Vagina (tissue), 2 donors: ENCODE measurements around the gene OSTN. TPM values are rescaled to one million over a fixed set of nuclear protein-coding genes. Genes with fewer than 3 reads are reported as not detected.
"Not testable (repeated sequence)": the region's sequence is repeated elsewhere in the genome, so short reads cannot be mapped to it uniquely, and the experiment has no call there.

Experiments
- DNase-seq, 2 donors: peaks; one replicate each; pipeline ENCODE4 v3.0.0-alpha.2; 2017; ENCODE audit errors: extremely low spot score in 2 of 2
- H3K27ac ChIP-seq: fragments of 200-600 bp; sonication (generic); one replicate; pipeline ENCODE4 v1.5.1; 2019
- H3K27me3 ChIP-seq: fragments of 200-600 bp; sonication (generic); one replicate; pipeline ENCODE4 v1.5.1; 2019
- H3K36me3 ChIP-seq, 2 donors: fragments of 200-600 bp; sonication (generic); one replicate each; pipeline ENCODE4 v1.5.1; 2017 to 2019
- H3K4me1 ChIP-seq: fragments of 200-600 bp; sonication (generic); one replicate; pipeline ENCODE4 v1.5.1; 2019
- H3K4me3 ChIP-seq, 2 donors: fragments of 200-600 bp; sonication (generic); 1 replicate in 1 of 2; 2 replicates in 1 of 2; pipeline ENCODE4 v1.5.1; 2016 to 2019
- H3K9me3 ChIP-seq: fragments of 200-600 bp; sonication (generic); one replicate; pipeline ENCODE4 v1.5.1; 2019
- POLR2A ChIP-seq, 2 donors: fragments of 450-650 bp; IDR thresholded peaks; one replicate each; pipeline ENCODE4 v1.6.1; 2017; ENCODE audit warnings: antibody characterized with exemption in 2 of 2, mild to moderate bottlenecking in 2 of 2, moderate library complexity in 2 of 2
- POLR2AphosphoS5 ChIP-seq, 2 donors: sonication (generic); formaldehyde crosslinking; IDR thresholded peaks; one replicate each; pipeline ENCODE4 v1.9.0; 2017; ENCODE audit warnings: antibody characterized with exemption in 2 of 2, mild to moderate bottlenecking in 2 of 2, low read depth in 1 of 2; ENCODE audit not compliant: insufficient read depth in 1 of 2
- intact Hi-C: fragments of 100-400 bp; cut with DNase I; formaldehyde crosslinking; loops from one replicate; pipeline ENCODE4 v1.15.1; 2023
- total RNA-seq: library from RNA; depleted of rRNA; stranded (reverse); fragments of >200 nt; gene quantifications from one replicate; pipeline ENCODE4 v1.2.3, GENCODE V29; 2016
- TF ChIP-seq, protein P1 (sequence below), 3 experiments: fragments of 450-650 bp in 2 of 3; fragments of 200-600 bp in 1 of 3; sonication (generic) in 1 of 3; IDR thresholded peaks; one replicate each; pipeline ENCODE4 v1.5.1; 2017 to 2019; ENCODE audit warnings: antibody characterized with exemption in 3 of 3, mild to moderate bottlenecking in 2 of 3, moderate library complexity in 2 of 3

OSTN gene
- total RNA-seq, 1 donor from 2014 or later: not detected

DNA sequence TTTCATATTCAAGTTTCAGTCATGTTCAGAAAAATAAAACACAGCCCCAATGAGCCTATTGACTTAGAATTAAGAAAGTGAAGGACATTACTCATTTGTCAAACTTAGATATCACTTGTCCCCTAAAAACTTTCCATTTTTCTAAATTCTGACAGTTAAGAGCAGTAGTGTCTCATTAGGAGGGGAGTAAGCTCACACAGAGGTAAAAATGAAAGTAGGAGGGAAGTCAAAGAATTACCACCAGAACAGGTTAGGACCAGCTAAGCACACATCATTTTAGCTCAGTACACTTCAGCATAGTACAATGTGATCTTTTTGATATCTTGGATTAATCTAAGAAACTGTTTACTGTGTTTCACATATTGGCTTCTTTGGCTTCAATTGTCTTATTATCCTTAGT lies 64.3 kb downstream of the OSTN start:
- Histone ChIP-seq H3K36me3 (no peaks in the 10 kb centered on the region), H3K4me3 (no peak overlapping the region), H3K27ac (no peak overlapping the region), H3K4me1 (no peaks in the 10 kb centered on the region), H3K27me3 (no peaks in the 10 kb centered on the region), H3K9me3 (no peaks in the 10 kb centered on the region)
- DNase-seq: no peak
- TF ChIP-seq POLR2AphosphoS5 (IDR thresholded peaks at IDR 0.05; ENCODE audit: insufficient read depth in 1 of 2, low read depth in 1 of 2): no peak
- TF ChIP-seq POLR2A (IDR thresholded peaks at IDR 0.05): no peak
- TF ChIP-seq, protein P1, sequence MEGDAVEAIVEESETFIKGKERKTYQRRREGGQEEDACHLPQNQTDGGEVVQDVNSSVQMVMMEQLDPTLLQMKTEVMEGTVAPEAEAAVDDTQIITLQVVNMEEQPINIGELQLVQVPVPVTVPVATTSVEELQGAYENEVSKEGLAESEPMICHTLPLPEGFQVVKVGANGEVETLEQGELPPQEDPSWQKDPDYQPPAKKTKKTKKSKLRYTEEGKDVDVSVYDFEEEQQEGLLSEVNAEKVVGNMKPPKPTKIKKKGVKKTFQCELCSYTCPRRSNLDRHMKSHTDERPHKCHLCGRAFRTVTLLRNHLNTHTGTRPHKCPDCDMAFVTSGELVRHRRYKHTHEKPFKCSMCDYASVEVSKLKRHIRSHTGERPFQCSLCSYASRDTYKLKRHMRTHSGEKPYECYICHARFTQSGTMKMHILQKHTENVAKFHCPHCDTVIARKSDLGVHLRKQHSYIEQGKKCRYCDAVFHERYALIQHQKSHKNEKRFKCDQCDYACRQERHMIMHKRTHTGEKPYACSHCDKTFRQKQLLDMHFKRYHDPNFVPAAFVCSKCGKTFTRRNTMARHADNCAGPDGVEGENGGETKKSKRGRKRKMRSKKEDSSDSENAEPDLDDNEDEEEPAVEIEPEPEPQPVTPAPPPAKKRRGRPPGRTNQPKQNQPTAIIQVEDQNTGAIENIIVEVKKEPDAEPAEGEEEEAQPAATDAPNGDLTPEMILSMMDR (IDR thresholded peaks at IDR 0.05): no peak
- intact Hi-C loops: no loop called here

DNA sequence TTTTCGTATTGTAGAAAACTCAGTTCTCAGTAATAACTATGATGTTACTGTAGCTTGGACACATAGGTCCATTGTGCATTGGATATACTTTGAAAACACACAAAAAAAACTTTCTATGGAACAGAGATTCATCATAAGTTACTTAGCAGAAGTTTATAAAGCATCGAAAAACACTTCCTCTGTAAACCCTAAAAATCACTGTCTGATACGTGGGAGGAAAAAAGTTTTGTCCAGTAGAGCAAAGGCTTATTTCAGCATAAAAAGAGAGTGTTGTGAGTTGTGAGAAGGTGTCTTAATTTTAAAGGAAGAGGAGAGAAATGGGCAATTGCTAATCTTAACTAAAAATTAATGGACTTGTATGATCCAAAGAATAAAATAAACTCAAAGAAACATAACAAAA lies 64.8 kb downstream of the OSTN start:
- no peak overlapping the region for H3K27ac ChIP-seq
- H3K9me3 ChIP-seq: no peaks in the 10 kb centered on the region
- no peaks in the 10 kb centered on the region for H3K27me3 ChIP-seq
- H3K4me3 ChIP-seq: no peak overlapping the region
- TF ChIP-seq POLR2AphosphoS5 (IDR thresholded peaks at IDR 0.05; ENCODE audit: insufficient read depth in 1 of 2, low read depth in 1 of 2) (no peak), POLR2A (IDR thresholded peaks at IDR 0.05) (no peak)
- TF ChIP-seq, protein P1 (IDR thresholded peaks at IDR 0.05): no peak
- H3K4me1 ChIP-seq: no peaks in the 10 kb centered on the region
- no peak for DNase-seq
- intact Hi-C loops: no loop called here
- H3K36me3 ChIP-seq: no peaks in the 10 kb centered on the region

DNA sequence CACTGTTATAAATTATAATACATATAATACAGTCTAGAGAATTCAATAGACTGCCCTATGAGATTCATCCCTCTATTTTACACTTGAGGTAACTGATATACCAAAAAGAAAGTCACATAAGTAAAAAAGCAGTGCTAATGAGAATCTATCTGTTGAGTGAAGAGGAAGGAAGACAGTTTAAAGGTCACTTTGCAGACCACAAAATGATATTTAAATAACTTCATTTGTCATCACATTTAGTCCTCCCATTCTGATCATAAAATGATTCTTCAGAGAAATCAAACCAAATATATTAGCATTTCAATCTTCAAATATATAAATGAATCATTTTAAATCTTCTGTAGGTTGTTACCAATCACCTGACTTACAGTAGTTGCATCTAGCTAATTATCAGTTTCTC lies 69.7 kb downstream of the OSTN start:
- Histone ChIP-seq H3K9me3 (no peaks in the 10 kb centered on the region), H3K36me3 (no peaks in the 10 kb centered on the region), H3K4me3 (no peak overlapping the region), H3K27ac (no peak overlapping the region), H3K4me1 (no peaks in the 10 kb centered on the region), H3K27me3 (no peaks in the 10 kb centered on the region)
- no peak for TF ChIP-seq POLR2AphosphoS5 (IDR thresholded peaks at IDR 0.05; ENCODE audit: insufficient read depth in 1 of 2, low read depth in 1 of 2)
- TF ChIP-seq, protein P1 (IDR thresholded peaks at IDR 0.05): no peak
- no peak for DNase-seq
- intact Hi-C loops: no loop called here

DNA sequence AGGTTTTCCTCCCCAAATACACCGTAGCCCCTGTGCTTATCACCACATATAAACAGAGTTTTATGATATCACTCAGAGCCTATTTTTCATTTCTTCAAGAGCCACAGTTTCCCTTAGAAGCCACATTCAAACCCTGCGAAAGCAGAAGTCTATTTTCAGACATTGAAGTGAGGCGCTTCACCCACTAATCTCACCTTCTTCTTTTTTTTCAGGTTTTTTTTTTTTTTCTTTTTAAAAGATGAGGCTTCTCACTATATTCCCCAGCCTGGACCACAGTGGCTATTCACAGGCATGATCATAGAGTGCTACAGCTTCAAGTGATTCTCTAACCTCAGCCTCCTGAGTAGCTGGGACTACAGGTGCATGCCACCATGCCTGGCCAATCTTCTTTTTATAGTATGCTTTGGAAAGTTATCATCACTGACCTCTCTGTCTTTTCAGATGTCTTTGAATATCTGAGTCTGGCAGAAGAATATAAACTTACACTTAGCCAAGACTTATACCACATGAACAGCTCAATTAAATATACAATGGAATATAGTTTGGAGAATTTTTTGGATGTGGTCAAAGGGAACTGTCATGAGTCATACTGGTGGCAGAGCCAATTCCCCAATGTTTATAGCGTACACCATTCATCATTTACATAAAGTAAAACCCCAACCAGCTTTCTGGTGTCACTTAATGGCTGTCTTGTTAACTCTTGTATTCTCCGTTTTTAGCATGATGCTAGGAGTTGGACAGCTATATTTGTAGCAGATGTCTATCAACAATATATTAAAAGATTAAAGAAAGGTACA lies 70.4 kb downstream of the OSTN start:
- H3K9me3 ChIP-seq: no peaks in the 10 kb centered on the region
- no peaks in the 10 kb centered on the region for H3K36me3 ChIP-seq
- TF ChIP-seq POLR2AphosphoS5 (IDR thresholded peaks at IDR 0.05; ENCODE audit: insufficient read depth in 1 of 2, low read depth in 1 of 2) (no peak), POLR2A (IDR thresholded peaks at IDR 0.05) (no peak)
- TF ChIP-seq, protein P1 (IDR thresholded peaks at IDR 0.05): no peak
- no peak overlapping the region for H3K27ac ChIP-seq
- no peaks in the 10 kb centered on the region for H3K27me3 ChIP-seq
- H3K4me1 ChIP-seq: no peaks in the 10 kb centered on the region
- H3K4me3 ChIP-seq: no peak overlapping the region
- intact Hi-C loops: no loop called here
- DNase-seq: no peak

DNA sequence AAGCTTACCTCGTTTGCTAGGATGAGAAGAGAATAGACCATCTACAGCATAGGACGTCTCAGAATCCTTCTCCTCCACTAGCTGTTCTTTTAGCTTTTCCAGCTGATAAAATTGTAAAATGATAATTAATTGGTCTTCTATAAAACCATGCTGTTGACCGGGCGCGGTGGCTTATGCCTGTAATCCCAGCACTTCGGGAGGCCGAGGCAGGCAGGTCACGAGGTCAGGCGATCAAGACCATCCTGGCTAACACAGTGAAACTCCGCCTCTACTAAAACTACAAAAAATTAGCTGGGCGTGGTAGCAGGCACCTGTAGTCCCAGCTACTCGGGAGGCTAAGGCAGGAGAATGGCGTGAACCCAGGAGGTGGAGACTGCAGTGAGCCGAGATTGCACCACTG lies 76.2 kb downstream of the OSTN start:
- intact Hi-C loops, H3K9me3 ChIP-seq, H3K4me3 ChIP-seq, H3K36me3 ChIP-seq, H3K4me1 ChIP-seq, H3K27me3 ChIP-seq, H3K27ac ChIP-seq, DNase-seq: not testable (repeated sequence)
